Measurements from ENCODE around the gene SDK1. TPM values are rescaled to one million over a fixed set of nuclear protein-coding genes. Genes with fewer than 3 reads are reported as not detected.

SDK1 gene
- total and polyA plus RNA-seq, 2 experiments from 2014 or later, result 2.1 to 10.0 TPM

- TF ChIP-seq POLR2AphosphoS5 (IDR thresholded peaks at IDR 0.05; ENCODE audit: low read depth) (no peak), ZNF114 (CRISPR knock-in tag; IDR thresholded peaks at IDR 0.05) (no peak), ZNF462 (CRISPR knock-in tag; IDR thresholded peaks at IDR 0.05) (no peak)
Measured at GRCh38 chr7:3451701-3452100, 150.6 kb downstream of the SDK1 start (continued).

GRCh38 chr7:3453398-3453797, 152.3 kb downstream of the SDK1 start:
- no peak overlapping the region for H3K27ac Mint-ChIP-seq
- Histone ChIP-seq H3K27ac (ENCODE audit: low read depth) (no peak overlapping the region), H3F3A (replicated peaks; ENCODE audit: low read depth) (no peaks in the 10 kb centered on the region), H2AFZ (no peak overlapping the region), H3K36me3 (ENCODE audit: insufficient read depth) (no peaks in the 10 kb centered on the region), H3K4me1 (ENCODE audit: insufficient read depth) (no peaks in the 10 kb centered on the region), H3K79me2 (replicated peaks; ENCODE audit: insufficient read depth) (no peaks in the 10 kb centered on the region), H3K9me2 (ENCODE audit: insufficient read depth) (no peaks in the 10 kb centered on the region), H3K4me2 (no peak overlapping the region), H3K4me3 (no peak overlapping the region), H3K27me3 (ENCODE audit: insufficient read depth) (no peaks in the 10 kb centered on the region), H4K20me1 (replicated peaks; ENCODE audit: insufficient read depth) (no peaks in the 10 kb centered on the region)
- no peak overlapping the region for H3K4me3 Mint-ChIP-seq
- no peaks in the 10 kb centered on the region for H3K27me3 Mint-ChIP-seq (ENCODE audit: insufficient read depth, low read depth, poor library complexity)
- no peaks in the 10 kb centered on the region for H3K9me3 Mint-ChIP-seq
- H3K36me3 Mint-ChIP-seq (ENCODE audit: low read depth), result no peaks in the 10 kb centered on the region
- ATAC-seq (peak; percentile 88), DNase-seq (ENCODE audit: low spot score) (peak; percentile 52)
- peaks cover 17% of the 10 kb centered on the region for H3K4me1 Mint-ChIP-seq
- no peak for TF ChIP-seq CTCF (conservative IDR thresholded peaks at IDR 0.05; ENCODE audit: low read depth in 2 of 2)
- no peak for TF ChIP-seq ZNF462 (CRISPR knock-in tag; IDR thresholded peaks at IDR 0.05)
- no peak for TF ChIP-seq POLR2AphosphoS5 (IDR thresholded peaks at IDR 0.05; ENCODE audit: low read depth)
- TF ChIP-seq NANOG (IDR thresholded peaks at IDR 0.05; ENCODE audit: borderline replicate concordance), result no peak

Data from GM23338 (cell line).